Fibroblast of villous mesenchyme (primary cell): ENCODE results near the gene ADGRF5. TPM values are rescaled to one million over a fixed set of nuclear protein-coding genes. Genes with fewer than 3 reads are reported as not detected.

Source experiments
- DNase-seq: peaks from one replicate; pipeline ENCODE4 v3.0.0-alpha.2; 2010; ENCODE audit warnings: low read depth
- H3K4me3 ChIP-seq: 2 replicates; pipeline ENCODE4 v1.5.1; 2011; ENCODE audit warnings: low read depth, mild to moderate bottlenecking, low read length
- CTCF ChIP-seq: IDR thresholded peaks from 2 replicates; pipeline ENCODE4 v1.5.1; 2012; ENCODE audit warnings: low read depth, mild to moderate bottlenecking, low read length; ENCODE audit not compliant: insufficient read depth
- total RNA-seq: library from RNA; depleted of rRNA; stranded (reverse); fragments of >200 nt; gene quantifications from 2 replicates; pipeline ENCODE4 v1.2.3, GENCODE V29; 2012

ADGRF5 gene
- total RNA-seq, 1 donor: 0.86 TPM

GRCh38 chr6:46949632-46950280 is 28.0 kb upstream of the ADGRF5 start:
- TF ChIP-seq CTCF: no peak
- DNase-seq: no peak
- no peak overlapping the region for H3K4me3 ChIP-seq

- DNase-seq: no peak
- TF ChIP-seq CTCF: no peak
- H3K4me3 ChIP-seq: no peak overlapping the region
Observed at GRCh38 chr6:46948699-46949098, 27.0 kb upstream of the ADGRF5 start.

- no peak for DNase-seq
- TF ChIP-seq CTCF: no peak
- H3K4me3 ChIP-seq: no peak overlapping the region
Observed at GRCh38 chr6:46947497-46947896, 25.8 kb upstream of the ADGRF5 start.

- no peak overlapping the region for H3K4me3 ChIP-seq
- no peak for TF ChIP-seq CTCF
- no peak for DNase-seq
Observed at GRCh38 chr6:46940433-46941226, 18.9 kb upstream of the ADGRF5 start.

GRCh38 chr6:46937642-46938041 is 15.9 kb upstream of the ADGRF5 start:
- no peak overlapping the region for H3K4me3 ChIP-seq
- no peak for DNase-seq
- TF ChIP-seq CTCF: no peak

GRCh38 chr6:46935687-46936086 is 13.9 kb upstream of the ADGRF5 start:
- no peak overlapping the region for H3K4me3 ChIP-seq
- no peak for TF ChIP-seq CTCF
- peak; percentile 22 for DNase-seq
